NT2/D1 (cell line): Measurements from ENCODE around the gene OR1B1.

Experiments used
- YY1 ChIP-seq: IDR thresholded peaks from 2 replicates; pipeline ENCODE4 v1.6.1; 2011; ENCODE audit not compliant: insufficient read length, insufficient read depth
- ZNF274 ChIP-seq: IDR thresholded peaks from 2 replicates; pipeline ENCODE4 v1.6.1; 2011; ENCODE audit warnings: mild to moderate bottlenecking, low read depth, low read length

DNA sequence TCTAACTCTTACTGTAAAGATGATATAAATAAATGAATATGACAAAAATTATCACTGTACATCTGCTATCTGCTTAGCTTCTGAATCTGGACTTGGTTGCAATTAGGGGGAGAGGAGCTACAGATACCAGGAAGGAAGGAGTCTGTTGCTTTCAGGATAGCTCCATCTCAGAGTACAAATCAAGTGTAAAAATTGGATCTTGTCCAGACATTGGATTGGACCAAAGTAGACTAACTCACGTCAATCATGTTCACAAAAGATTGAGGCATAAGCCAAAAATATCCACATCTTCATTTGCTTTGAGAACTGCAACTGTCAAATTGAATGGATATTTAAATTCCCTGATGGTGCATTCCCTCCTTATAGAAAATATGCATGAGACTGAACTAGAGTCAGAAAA, 51.7 kb downstream of the OR1B1 start:
- TF ChIP-seq YY1 (no peak), ZNF274 (no peak)
